GM21515 (cell line): Measurements from ENCODE around the gene SNPH.
"Not testable (repeated sequence)": the region's sequence is repeated elsewhere in the genome, so short reads cannot be mapped to it uniquely, and the experiment has no call there.

ENCODE experiments used
- ATAC-seq: cut with Tn5 transposase; IDR thresholded peaks from one replicate; pipeline ENCODE4 v1.9.1; 2021; ENCODE audit not compliant: unreplicated experiment

SNPH gene

GRCh38 chr20:1336699-1337367 is 70.7 kb downstream of the SNPH start:
- ATAC-seq, result no peak

- ATAC-seq, result no peak
Measured at GRCh38 chr20:1337441-1337840, 71.3 kb downstream of the SNPH start.

GRCh38 chr20:1338096-1338495 is 72.0 kb downstream of the SNPH start:
- no peak for ATAC-seq

- no peak for ATAC-seq
Measured at GRCh38 chr20:1338801-1339200, 72.7 kb downstream of the SNPH start.

GRCh38 chr20:1341561-1342265 is 75.6 kb downstream of the SNPH start:
- no peak for ATAC-seq

- not testable (repeated sequence) for ATAC-seq
Measured at GRCh38 chr20:1343446-1344124, 77.5 kb downstream of the SNPH start.

GRCh38 chr20:1345030-1345755 is 79.1 kb downstream of the SNPH start:
- no peak for ATAC-seq

- ATAC-seq, result no peak
Measured at GRCh38 chr20:1345756-1346093, 79.6 kb downstream of the SNPH start.

GRCh38 chr20:1346315-1346969 is 80.3 kb downstream of the SNPH start:
- ATAC-seq, result no peak

GRCh38 chr20:1353956-1354355 is 87.9 kb downstream of the SNPH start:
- no peak for ATAC-seq

- ATAC-seq, result no peak
Measured at GRCh38 chr20:1357921-1358671, 92.0 kb downstream of the SNPH start.
